SK-N-SH (cell line): ENCODE results near the gene MRPL52. TPM values are rescaled to one million over a fixed set of nuclear protein-coding genes. Genes with fewer than 3 reads are reported as not detected.

Experiments used
- CTCF ChIA-PET: fragments of 300-600, 350-600 bp; formaldehyde crosslinking; extraction: SDS; loops from one replicate; lab custom pipeline; 2021; lab: Yijun Ruan, JAX
- POLR2A ChIA-PET: fragments of 350-600 bp; sonication (Branson Sonifier 250); formaldehyde crosslinking; extraction: SDS; loops from one replicate; lab custom pipeline; 2020; ENCODE audit warnings: antibody characterized with exemption, inconsistent platforms; lab: Yijun Ruan, JAX
- DNase-seq: peaks from one replicate; pipeline ENCODE4 v3.0.0; 2012
- H2AFZ ChIP-seq: fragments of 200-600 bp; sonication (generic); 2 replicates; pipeline ENCODE4 v1.8.1; 2016; ENCODE audit warnings: antibody characterized with exemption, mild to moderate bottlenecking, low read depth
- H3F3A ChIP-seq: fragments of 200-600 bp; sonication (generic); replicated peaks from 2 replicates; pipeline ENCODE3; 2016; ENCODE audit warnings: antibody characterized with exemption, mild to moderate bottlenecking; ENCODE audit not compliant: insufficient read depth
- H3K27ac ChIP-seq, 2 experiments: fragments of 200-500 bp in 1 of 2; fragments of 200-600 bp in 1 of 2; sonication (Bioruptor generic) in 1 of 2; sonication (generic), shearing (Covaris generic) in 1 of 2; 2 replicates each; pipeline versions ENCODE4 v1.5.1 to v1.6.1; 2014 to 2016; ENCODE audit warnings: low read depth in 2 of 2, inconsistent platforms in 1 of 2, low read length in 1 of 2, mild to moderate bottlenecking in 1 of 2, mixed read lengths in 1 of 2
- H3K27me3 ChIP-seq: fragments of 200-600 bp; sonication (generic), shearing (Covaris generic); 2 replicates; pipeline ENCODE4 v1.6.1; 2016; ENCODE audit warnings: mixed run types; ENCODE audit not compliant: insufficient read depth
- H3K36me3 ChIP-seq, 2 experiments: fragments of 200-500 bp in 1 of 2; fragments of 200-600 bp in 1 of 2; sonication (Bioruptor generic) in 1 of 2; sonication (generic) in 1 of 2; replicated peaks in 1 of 2; 2 replicates each; pipeline versions ENCODE3 to v1.5.1; 2014 to 2016; ENCODE audit warnings: low read length in 1 of 2, mild to moderate bottlenecking in 1 of 2; ENCODE audit not compliant: insufficient read depth in 2 of 2, control insufficient read depth in 1 of 2
- H3K4me1 ChIP-seq, 2 experiments: fragments of 200-500 bp in 1 of 2; fragments of 200-600 bp in 1 of 2; sonication (Bioruptor generic) in 1 of 2; sonication (generic), shearing (Covaris generic) in 1 of 2; 2 replicates each; pipeline versions ENCODE4 v1.5.1 to v1.6.1; 2014 to 2016; ENCODE audit warnings: low read depth in 1 of 2, low read length in 1 of 2, mixed run types in 1 of 2; ENCODE audit not compliant: insufficient read depth in 2 of 2, control insufficient read depth in 1 of 2
- H3K4me2 ChIP-seq: fragments of 200-600 bp; sonication (generic), shearing (Covaris generic); 2 replicates; pipeline ENCODE4 v1.6.1; 2017; ENCODE audit warnings: mixed run types
- H3K4me3 ChIP-seq, 2 experiments: fragments of 200-500 bp in 1 of 2; fragments of 200-600 bp in 1 of 2; sonication (Bioruptor generic) in 1 of 2; sonication (generic), shearing (Covaris generic) in 1 of 2; 2 replicates each; pipeline versions ENCODE4 v1.5.1 to v1.8.1; 2014 to 2016; ENCODE audit warnings: low read depth in 2 of 2, inconsistent platforms in 1 of 2, low read length in 1 of 2, mild to moderate bottlenecking in 1 of 2, mixed read lengths in 1 of 2, moderate library complexity in 1 of 2
- H3K79me2 ChIP-seq: fragments of 200-600 bp; sonication (generic); 2 replicates; pipeline ENCODE4 v1.8.1; 2017; ENCODE audit warnings: mild to moderate bottlenecking; ENCODE audit not compliant: insufficient read depth
- H3K9ac ChIP-seq: fragments of 200-600 bp; sonication (generic); 2 replicates; pipeline ENCODE4 v1.6.1; 2017; ENCODE audit warnings: mixed run types
- H3K9me2 ChIP-seq: fragments of 200-600 bp; sonication (generic); 2 replicates; pipeline ENCODE4 v1.6.1; 2017; ENCODE audit warnings: mixed run types
- H3K9me3 ChIP-seq: fragments of 200-600 bp; sonication (generic); 2 replicates; pipeline ENCODE4 v1.6.1; 2017; ENCODE audit warnings: mixed run types, mild to moderate bottlenecking, moderate library complexity
- H4K20me1 ChIP-seq: fragments of 200-600 bp; sonication (generic); 2 replicates; pipeline ENCODE4 v1.6.1; 2017; ENCODE audit warnings: mild to moderate bottlenecking, mixed run types; ENCODE audit not compliant: insufficient read depth
- CHD2 ChIP-seq: fragments of 150-350 bp; IDR thresholded peaks from 2 replicates; pipeline ENCODE4 v1.6.1; 2018; ENCODE audit warnings: low read length; ENCODE audit not compliant: partially characterized antibody
- FOXM1 ChIP-seq: IDR thresholded peaks from 2 replicates; pipeline ENCODE4 v1.4.0; 2012; ENCODE audit warnings: low read depth, mild to moderate bottlenecking
- GABPA ChIP-seq: IDR thresholded peaks from 2 replicates; pipeline ENCODE4 v1.4.0; 2012; ENCODE audit warnings: low read depth, mild to moderate bottlenecking
- MEF2A ChIP-seq: IDR thresholded peaks from 2 replicates; pipeline ENCODE4 v1.4.0; 2012; ENCODE audit warnings: low read depth, borderline replicate concordance
- NRF1 ChIP-seq: IDR thresholded peaks from 2 replicates; pipeline ENCODE4 v1.6.1; 2012; ENCODE audit warnings: low read depth, mild to moderate bottlenecking, low read length
- POLR2AphosphoS5 ChIP-seq: IDR thresholded peaks from 2 replicates; pipeline ENCODE4 v1.6.1; 2012; ENCODE audit warnings: low read depth, low read length
- RCOR1 ChIP-seq: fragments of 150-350 bp; IDR thresholded peaks from 2 replicates; pipeline ENCODE4 v1.6.1; 2017; ENCODE audit warnings: antibody characterized with exemption, low read length
- RFX5 ChIP-seq: IDR thresholded peaks from 2 replicates; pipeline ENCODE4 v1.6.1; 2012; ENCODE audit warnings: mild to moderate bottlenecking, improper control_type of control experiment, low read length
- TEAD4 ChIP-seq: IDR thresholded peaks from 2 replicates; pipeline ENCODE4 v1.4.0; 2012; ENCODE audit warnings: mild to moderate bottlenecking, borderline replicate concordance; ENCODE audit not compliant: insufficient read depth
- WGBS: methylation state at CpG from one replicate; pipeline ENCODE4 v1.1.6; 2017; ENCODE audit warnings: low lambda C conversion rate; 5-methylcytosine and 5-hydroxymethylcytosine counted together
- polyA plus RNA-seq, 3 experiments: library from polyadenylated mRNA; depleted of rRNA; stranded (reverse); fragments of >200 nt; gene quantifications; 2 replicates each; pipeline ENCODE4 v1.2.3, GENCODE V29; 2012
- TF ChIP-seq, protein P1 (sequence below): IDR thresholded peaks from 2 replicates; pipeline ENCODE4; 2012
- TF ChIP-seq, protein P2 (sequence below): IDR thresholded peaks from 2 replicates; pipeline ENCODE4 v1.4.0; 2012; ENCODE audit warnings: low read depth
- TF ChIP-seq, protein P3 (sequence below): fragments of 150-350 bp; IDR thresholded peaks from 2 replicates; pipeline ENCODE4 v1.6.1; 2016; ENCODE audit warnings: mild to moderate bottlenecking, low read depth, low read length
- TF ChIP-seq, protein P4 (sequence below): IDR thresholded peaks from 2 replicates; pipeline ENCODE4 v1.4.0; 2012; ENCODE audit warnings: low read depth, borderline replicate concordance
- TF ChIP-seq, protein P5 (sequence below): fragments of 150-350 bp; IDR thresholded peaks from 2 replicates; pipeline ENCODE4 v1.6.1; 2017; ENCODE audit warnings: antibody characterized with exemption, low read length, low read depth, borderline replicate concordance
- TF ChIP-seq, protein P6 (sequence below): IDR thresholded peaks from 2 replicates; pipeline ENCODE4 v1.6.1; 2012; ENCODE audit warnings: mild to moderate bottlenecking, low read depth, low read length, moderate library complexity

Gene MRPL52
- polyA plus RNA-seq, 1 of the 3 experiments (the other 2 are of a cell fraction): 116 TPM

DNA sequence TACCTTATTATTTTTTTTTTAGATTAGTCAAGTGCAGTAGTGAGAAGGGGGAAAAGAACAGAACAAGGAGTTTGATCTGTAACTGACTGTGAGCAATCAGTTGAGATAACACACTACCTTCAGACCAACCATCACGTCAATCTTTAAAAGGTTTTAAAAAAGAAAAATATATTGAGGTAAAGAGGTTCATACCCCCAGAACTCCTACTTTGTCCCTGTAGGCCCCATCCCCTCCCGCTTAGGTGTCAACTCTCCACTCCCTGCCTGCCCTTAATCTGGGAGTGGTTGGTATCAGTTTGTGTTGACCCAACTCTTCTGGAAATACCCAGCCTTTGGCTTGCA lies 22.9 kb downstream of the MRPL52 start:
- no peak overlapping the region for H3K9ac ChIP-seq
- WGBS: 94% methylated on average over 2 of the region's 2 CpGs
- no peaks in the 10 kb centered on the region for H3K27me3 ChIP-seq
- TF ChIP-seq FOXM1 (no peak), MEF2A (no peak), RCOR1 (no peak), TEAD4 (no peak), GABPA (no peak), CHD2 (no peak), RFX5 (no peak), NRF1 (no peak), POLR2AphosphoS5 (no peak)
- TF ChIP-seq, protein P1, sequence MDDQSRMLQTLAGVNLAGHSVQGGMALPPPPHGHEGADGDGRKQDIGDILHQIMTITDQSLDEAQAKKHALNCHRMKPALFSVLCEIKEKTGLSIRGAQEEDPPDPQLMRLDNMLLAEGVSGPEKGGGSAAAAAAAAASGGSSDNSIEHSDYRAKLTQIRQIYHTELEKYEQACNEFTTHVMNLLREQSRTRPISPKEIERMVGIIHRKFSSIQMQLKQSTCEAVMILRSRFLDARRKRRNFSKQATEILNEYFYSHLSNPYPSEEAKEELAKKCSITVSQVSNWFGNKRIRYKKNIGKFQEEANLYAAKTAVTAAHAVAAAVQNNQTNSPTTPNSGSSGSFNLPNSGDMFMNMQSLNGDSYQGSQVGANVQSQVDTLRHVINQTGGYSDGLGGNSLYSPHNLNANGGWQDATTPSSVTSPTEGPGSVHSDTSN: no peak
- TF ChIP-seq, protein P2, sequence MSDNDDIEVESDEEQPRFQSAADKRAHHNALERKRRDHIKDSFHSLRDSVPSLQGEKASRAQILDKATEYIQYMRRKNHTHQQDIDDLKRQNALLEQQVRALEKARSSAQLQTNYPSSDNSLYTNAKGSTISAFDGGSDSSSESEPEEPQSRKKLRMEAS: no peak
- TF ChIP-seq, protein P3, sequence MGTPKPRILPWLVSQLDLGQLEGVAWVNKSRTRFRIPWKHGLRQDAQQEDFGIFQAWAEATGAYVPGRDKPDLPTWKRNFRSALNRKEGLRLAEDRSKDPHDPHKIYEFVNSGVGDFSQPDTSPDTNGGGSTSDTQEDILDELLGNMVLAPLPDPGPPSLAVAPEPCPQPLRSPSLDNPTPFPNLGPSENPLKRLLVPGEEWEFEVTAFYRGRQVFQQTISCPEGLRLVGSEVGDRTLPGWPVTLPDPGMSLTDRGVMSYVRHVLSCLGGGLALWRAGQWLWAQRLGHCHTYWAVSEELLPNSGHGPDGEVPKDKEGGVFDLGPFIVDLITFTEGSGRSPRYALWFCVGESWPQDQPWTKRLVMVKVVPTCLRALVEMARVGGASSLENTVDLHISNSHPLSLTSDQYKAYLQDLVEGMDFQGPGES: no peak
- TF ChIP-seq, protein P4, sequence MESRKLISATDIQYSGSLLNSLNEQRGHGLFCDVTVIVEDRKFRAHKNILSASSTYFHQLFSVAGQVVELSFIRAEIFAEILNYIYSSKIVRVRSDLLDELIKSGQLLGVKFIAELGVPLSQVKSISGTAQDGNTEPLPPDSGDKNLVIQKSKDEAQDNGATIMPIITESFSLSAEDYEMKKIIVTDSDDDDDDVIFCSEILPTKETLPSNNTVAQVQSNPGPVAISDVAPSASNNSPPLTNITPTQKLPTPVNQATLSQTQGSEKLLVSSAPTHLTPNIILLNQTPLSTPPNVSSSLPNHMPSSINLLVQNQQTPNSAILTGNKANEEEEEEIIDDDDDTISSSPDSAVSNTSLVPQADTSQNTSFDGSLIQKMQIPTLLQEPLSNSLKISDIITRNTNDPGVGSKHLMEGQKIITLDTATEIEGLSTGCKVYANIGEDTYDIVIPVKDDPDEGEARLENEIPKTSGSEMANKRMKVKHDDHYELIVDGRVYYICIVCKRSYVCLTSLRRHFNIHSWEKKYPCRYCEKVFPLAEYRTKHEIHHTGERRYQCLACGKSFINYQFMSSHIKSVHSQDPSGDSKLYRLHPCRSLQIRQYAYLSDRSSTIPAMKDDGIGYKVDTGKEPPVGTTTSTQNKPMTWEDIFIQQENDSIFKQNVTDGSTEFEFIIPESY: no peak
- TF ChIP-seq, protein P5, sequence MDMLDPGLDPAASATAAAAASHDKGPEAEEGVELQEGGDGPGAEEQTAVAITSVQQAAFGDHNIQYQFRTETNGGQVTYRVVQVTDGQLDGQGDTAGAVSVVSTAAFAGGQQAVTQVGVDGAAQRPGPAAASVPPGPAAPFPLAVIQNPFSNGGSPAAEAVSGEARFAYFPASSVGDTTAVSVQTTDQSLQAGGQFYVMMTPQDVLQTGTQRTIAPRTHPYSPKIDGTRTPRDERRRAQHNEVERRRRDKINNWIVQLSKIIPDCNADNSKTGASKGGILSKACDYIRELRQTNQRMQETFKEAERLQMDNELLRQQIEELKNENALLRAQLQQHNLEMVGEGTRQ: no peak
- TF ChIP-seq, protein P6, sequence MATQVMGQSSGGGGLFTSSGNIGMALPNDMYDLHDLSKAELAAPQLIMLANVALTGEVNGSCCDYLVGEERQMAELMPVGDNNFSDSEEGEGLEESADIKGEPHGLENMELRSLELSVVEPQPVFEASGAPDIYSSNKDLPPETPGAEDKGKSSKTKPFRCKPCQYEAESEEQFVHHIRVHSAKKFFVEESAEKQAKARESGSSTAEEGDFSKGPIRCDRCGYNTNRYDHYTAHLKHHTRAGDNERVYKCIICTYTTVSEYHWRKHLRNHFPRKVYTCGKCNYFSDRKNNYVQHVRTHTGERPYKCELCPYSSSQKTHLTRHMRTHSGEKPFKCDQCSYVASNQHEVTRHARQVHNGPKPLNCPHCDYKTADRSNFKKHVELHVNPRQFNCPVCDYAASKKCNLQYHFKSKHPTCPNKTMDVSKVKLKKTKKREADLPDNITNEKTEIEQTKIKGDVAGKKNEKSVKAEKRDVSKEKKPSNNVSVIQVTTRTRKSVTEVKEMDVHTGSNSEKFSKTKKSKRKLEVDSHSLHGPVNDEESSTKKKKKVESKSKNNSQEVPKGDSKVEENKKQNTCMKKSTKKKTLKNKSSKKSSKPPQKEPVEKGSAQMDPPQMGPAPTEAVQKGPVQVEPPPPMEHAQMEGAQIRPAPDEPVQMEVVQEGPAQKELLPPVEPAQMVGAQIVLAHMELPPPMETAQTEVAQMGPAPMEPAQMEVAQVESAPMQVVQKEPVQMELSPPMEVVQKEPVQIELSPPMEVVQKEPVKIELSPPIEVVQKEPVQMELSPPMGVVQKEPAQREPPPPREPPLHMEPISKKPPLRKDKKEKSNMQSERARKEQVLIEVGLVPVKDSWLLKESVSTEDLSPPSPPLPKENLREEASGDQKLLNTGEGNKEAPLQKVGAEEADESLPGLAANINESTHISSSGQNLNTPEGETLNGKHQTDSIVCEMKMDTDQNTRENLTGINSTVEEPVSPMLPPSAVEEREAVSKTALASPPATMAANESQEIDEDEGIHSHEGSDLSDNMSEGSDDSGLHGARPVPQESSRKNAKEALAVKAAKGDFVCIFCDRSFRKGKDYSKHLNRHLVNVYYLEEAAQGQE: no peak
- H3K9me2 ChIP-seq: no peaks in the 10 kb centered on the region
- peak overlapping the region; percentile 98 for H2AFZ ChIP-seq
- no peaks in the 10 kb centered on the region for H4K20me1 ChIP-seq
- H3K27ac ChIP-seq: peak overlapping the region in 1 of 2 experiments; percentile 90; a peak in 1 of 4 replicates
- H3K4me3 ChIP-seq: no peak overlapping the region
- H3F3A ChIP-seq: peaks cover 18% of the 10 kb centered on the region
- H3K36me3 ChIP-seq: no peaks in the 10 kb centered on the region
- ChIA-PET CTCF (interaction anchor here (0.7 to 18.5 kb wide), 51 partner anchors 9 to 464 kb away, joined by 3 to 472 read pairs (median 5); partner anchors contain the start of genes LRP10, MMP14, MRPL52 and OXA1L), POLR2A (interaction anchor here (1.1 to 1.3 kb wide), 2 partner anchors 30 to 85 kb away, joined by 3 to 7 read pairs; no protein-coding TSS in a partner anchor)
- no peaks in the 10 kb centered on the region for H3K9me3 ChIP-seq
- DNase-seq: no peak
- peaks cover 31 to 36% of the 10 kb centered on the region in 2 experiments for H3K4me1 ChIP-seq
- H3K79me2 ChIP-seq: no peaks in the 10 kb centered on the region
- no peak overlapping the region for H3K4me2 ChIP-seq
